ENCODE results near the gene CDK15.
A peak's percentile ranks its signal among the peaks of the same experiment; 100 is the strongest.

CDK15 gene

GRCh38 chr2:201929281-201930026 is 123.1 kb downstream of the CDK15 start:
- Histone ChIP-seq H3K27ac (no peak overlapping the region), H3K27me3 (ENCODE audit: insufficient read depth, low read depth, severe bottlenecking) (no peaks in the 10 kb centered on the region), H3K9me3 (ENCODE audit: severe bottlenecking) (peaks cover 3% of the 10 kb centered on the region), H3K36me3 (no peaks in the 10 kb centered on the region), H3K4me3 (ENCODE audit: low read depth, low read length) (no peak overlapping the region)
- TF ChIP-seq CTCF (IDR thresholded peaks at IDR 0.05; ENCODE audit: low read depth, low read length): no peak
- DNase-seq: no peak

- no peak for DNase-seq
Measured at GRCh38 chr2:201930043-201930442, 123.7 kb downstream of the CDK15 start.

GRCh38 chr2:201930831-201931230 is 124.5 kb downstream of the CDK15 start:
- Histone ChIP-seq H3K36me3 (no peaks in the 10 kb centered on the region), H3K27me3 (ENCODE audit: insufficient read depth, low read depth, severe bottlenecking) (no peaks in the 10 kb centered on the region), H3K27ac (no peak overlapping the region), H3K9me3 (ENCODE audit: severe bottlenecking) (peaks cover 3% of the 10 kb centered on the region), H3K4me3 (ENCODE audit: low read depth, low read length) (no peak overlapping the region)
- no peak for DNase-seq
- no peak for TF ChIP-seq CTCF (IDR thresholded peaks at IDR 0.05; ENCODE audit: low read depth, low read length)

More at GRCh38 chr2:201930043-201930442, 123.7 kb downstream of the CDK15 start:
- Histone ChIP-seq H3K9me3 (ENCODE audit: severe bottlenecking) (peaks cover 3% of the 10 kb centered on the region), H3K36me3 (no peaks in the 10 kb centered on the region), H3K27me3 (ENCODE audit: insufficient read depth, low read depth, severe bottlenecking) (no peaks in the 10 kb centered on the region), H3K27ac (no peak overlapping the region), H3K4me3 (ENCODE audit: low read depth, low read length) (no peak overlapping the region)
- TF ChIP-seq CTCF (IDR thresholded peaks at IDR 0.05; ENCODE audit: low read depth, low read length): no peak

GRCh38 chr2:201931475-201931874 is 125.1 kb downstream of the CDK15 start:
- no peaks in the 10 kb centered on the region for H3K27me3 ChIP-seq (ENCODE audit: insufficient read depth, low read depth, severe bottlenecking)
- H3K36me3 ChIP-seq: no peaks in the 10 kb centered on the region
- no peak for DNase-seq
- H3K27ac ChIP-seq: no peak overlapping the region
- H3K9me3 ChIP-seq (ENCODE audit: severe bottlenecking): peaks cover 6% of the 10 kb centered on the region
- no peak overlapping the region for H3K4me3 ChIP-seq (ENCODE audit: low read depth, low read length)
- no peak for TF ChIP-seq CTCF (IDR thresholded peaks at IDR 0.05; ENCODE audit: low read depth, low read length)

- Histone ChIP-seq H3K9me3 (ENCODE audit: severe bottlenecking) (peaks cover 6% of the 10 kb centered on the region), H3K27ac (no peak overlapping the region), H3K36me3 (no peaks in the 10 kb centered on the region), H3K4me3 (ENCODE audit: low read depth, low read length) (no peak overlapping the region), H3K27me3 (ENCODE audit: insufficient read depth, low read depth, severe bottlenecking) (no peaks in the 10 kb centered on the region)
- no peak for TF ChIP-seq CTCF (IDR thresholded peaks at IDR 0.05; ENCODE audit: low read depth, low read length)
- DNase-seq: no peak
Measured at GRCh38 chr2:201931951-201932350, 125.6 kb downstream of the CDK15 start.

GRCh38 chr2:201932511-201932910 is 126.2 kb downstream of the CDK15 start:
- H3K4me3 ChIP-seq (ENCODE audit: low read depth, low read length): no peak overlapping the region
- H3K27ac ChIP-seq: no peak overlapping the region; the same call in 1 of the 2 replicates
- H3K27me3 ChIP-seq (ENCODE audit: insufficient read depth, low read depth, severe bottlenecking): no peaks in the 10 kb centered on the region
- no peak for TF ChIP-seq CTCF (IDR thresholded peaks at IDR 0.05; ENCODE audit: low read depth, low read length)
- no peaks in the 10 kb centered on the region for H3K36me3 ChIP-seq
- peaks cover 6% of the 10 kb centered on the region for H3K9me3 ChIP-seq (ENCODE audit: severe bottlenecking)
- DNase-seq: peak; percentile 68

Measured in WERI-Rb-1 (cell line).